Fibroblast of peridontal ligament (primary cell): ENCODE measurements around the gene DKK3.
"Not testable (repeated sequence)": the region's sequence is repeated elsewhere in the genome, so short reads cannot be mapped to it uniquely, and the experiment has no call there.

Experiments used
- DNase-seq: peaks from one replicate; pipeline ENCODE4 v3.0.0-alpha.2; 2010; ENCODE audit errors: extremely low read depth

The DKK3 gene

DNA sequence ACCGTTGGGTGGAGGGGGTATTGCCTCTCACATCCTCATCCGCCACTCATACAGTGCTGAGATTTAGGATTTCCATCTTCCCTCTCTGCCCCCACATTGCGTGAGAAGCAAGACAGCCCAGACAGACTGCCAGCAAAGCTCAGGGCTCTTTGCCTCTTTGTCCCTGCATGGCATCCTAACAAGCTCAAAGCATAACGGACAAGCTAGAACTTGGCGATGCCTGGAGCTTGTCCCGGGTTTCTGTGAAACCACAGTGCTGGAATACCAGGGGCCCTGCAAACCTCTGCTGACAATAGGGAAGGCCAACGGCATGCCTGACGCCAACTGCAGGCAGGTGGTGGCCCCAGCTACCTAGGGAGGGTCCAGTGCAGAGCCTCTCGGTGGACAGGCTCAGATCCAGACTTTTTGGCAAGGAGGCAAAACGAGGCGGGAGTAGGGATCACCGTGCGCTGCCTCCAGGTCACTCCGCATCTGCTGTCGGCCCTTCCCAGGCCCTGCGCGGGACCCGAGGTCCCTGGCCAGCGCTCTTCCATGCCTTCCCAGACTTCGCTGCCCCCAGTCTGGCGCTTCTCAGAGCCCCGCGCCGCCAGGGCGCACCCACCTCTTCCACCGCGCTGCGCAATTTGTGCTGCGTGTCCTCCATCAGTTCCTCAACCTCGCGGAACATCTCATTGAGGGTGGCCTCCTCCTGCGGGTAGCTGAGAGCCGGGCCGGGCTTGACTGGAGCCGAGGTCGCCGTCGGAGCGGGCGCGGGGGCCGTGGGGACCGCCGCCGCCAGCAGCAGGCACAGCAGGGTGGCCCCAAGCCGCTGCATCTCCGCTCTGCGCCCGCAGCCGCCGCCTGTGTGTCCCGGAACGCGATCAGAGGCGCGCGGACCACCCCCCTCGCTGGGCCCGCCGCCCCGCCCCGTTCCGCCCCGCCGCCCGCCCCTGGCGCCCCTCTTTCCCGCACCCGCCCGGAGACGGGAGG is at the start of gene DKK3:
Gene DKK3, minus strand, starts transcription at position 858 of the 969 bp plus-strand sequence. Its CDS starts 44 bp downstream, at position 814.
- peak; percentile 40 for DNase-seq

DNA sequence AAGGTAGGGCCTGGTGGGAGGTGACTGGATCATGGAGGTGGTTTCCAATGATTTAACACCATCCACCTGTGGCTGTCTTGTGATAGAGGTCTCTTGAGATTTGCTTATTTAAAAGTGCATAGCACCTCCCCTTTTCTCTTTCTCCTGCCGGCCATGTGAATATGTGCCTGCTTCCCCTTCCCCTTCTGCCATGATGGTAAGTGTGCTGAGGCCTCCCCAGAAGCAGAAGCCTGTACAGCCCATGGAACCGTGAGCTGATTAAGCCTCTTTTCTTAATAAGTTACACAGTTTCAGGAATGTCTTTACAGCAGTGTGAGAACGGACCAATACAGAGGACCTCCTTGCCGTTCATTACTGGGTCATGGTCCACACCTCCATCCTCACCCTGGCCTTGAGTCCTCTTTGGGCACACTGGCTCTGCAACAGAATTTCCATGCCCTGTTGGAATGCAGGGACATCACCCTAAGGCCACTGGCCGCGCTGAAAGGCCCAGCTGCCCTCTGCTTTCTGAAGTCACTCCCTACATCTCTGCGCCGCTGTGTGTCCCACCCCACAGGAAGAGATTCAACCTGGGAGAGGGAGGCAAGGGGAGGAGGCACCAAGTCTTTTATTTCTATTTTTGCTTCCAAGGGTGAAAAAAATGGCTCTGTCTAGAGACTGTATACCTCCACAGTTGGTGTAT is 49.0 kb upstream of the DKK3 start:
- no peak for DNase-seq

- no peak for DNase-seq
Observed at GRCh38 chr11:12056119-12056518, 47.7 kb upstream of the DKK3 start.

GRCh38 chr11:12053606-12054361 is 45.4 kb upstream of the DKK3 start:
- peak; percentile 95 for DNase-seq

GRCh38 chr11:12052676-12053605 is 44.5 kb upstream of the DKK3 start:
- DNase-seq: no peak

DNA sequence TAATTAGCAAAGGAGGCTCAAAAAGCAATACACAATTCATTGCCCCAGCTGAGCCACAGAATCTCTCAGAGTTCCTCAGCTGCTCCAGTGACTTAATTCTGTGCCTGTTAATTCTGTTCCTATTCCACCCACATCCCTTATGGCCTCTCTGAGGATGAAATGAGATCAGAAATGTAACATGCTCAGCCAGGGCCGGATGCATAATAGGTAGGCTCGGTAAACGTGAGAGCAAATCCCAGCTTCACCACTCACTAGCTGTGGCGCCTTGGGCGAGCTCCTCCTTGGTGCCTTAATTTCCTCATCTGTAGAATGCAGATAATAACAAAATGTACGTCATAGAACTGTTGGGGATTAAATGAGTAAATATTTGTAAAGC is 42.8 kb upstream of the DKK3 start:
- DNase-seq: no peak

DNA sequence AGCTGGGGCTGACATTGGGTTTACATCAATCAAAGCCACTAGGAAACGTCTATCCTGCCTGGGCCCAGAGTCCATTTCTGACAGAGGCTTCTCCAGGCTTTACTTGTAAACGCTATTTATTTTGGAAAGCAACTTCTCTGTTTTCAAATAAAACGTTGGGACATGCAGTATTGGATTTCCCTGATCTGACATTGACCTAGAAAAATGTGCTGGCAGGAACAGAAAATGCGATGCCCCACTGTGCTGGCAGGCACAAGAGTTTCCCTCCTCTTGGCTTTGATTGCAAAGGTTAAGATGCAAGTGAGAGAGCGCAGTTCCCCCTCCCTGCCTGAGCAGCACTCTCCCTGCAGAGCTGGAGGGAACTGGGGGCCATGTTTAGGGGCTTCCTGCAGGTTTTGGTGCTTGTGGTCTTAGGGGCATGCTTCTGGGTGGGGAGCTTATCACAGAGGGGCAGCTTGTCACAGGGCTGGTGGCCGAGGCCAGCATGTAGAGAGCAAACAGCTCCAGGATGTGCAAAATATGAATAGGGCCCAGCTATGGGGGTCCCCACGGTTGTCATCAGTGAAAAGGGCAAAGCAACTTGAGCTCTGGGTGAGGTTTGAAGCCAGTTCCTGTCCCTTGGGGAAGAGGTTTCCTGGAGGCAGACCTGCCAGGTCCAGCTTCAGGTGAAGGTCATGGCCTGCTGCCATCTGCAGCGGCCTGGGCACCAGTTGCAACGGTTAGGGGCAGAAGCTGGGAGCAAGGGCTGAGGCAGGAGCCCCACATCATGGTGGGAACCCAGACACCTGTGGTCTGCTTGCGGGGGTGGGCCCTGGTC is 42.3 kb upstream of the DKK3 start:
- peak; percentile 58 for DNase-seq

DNA sequence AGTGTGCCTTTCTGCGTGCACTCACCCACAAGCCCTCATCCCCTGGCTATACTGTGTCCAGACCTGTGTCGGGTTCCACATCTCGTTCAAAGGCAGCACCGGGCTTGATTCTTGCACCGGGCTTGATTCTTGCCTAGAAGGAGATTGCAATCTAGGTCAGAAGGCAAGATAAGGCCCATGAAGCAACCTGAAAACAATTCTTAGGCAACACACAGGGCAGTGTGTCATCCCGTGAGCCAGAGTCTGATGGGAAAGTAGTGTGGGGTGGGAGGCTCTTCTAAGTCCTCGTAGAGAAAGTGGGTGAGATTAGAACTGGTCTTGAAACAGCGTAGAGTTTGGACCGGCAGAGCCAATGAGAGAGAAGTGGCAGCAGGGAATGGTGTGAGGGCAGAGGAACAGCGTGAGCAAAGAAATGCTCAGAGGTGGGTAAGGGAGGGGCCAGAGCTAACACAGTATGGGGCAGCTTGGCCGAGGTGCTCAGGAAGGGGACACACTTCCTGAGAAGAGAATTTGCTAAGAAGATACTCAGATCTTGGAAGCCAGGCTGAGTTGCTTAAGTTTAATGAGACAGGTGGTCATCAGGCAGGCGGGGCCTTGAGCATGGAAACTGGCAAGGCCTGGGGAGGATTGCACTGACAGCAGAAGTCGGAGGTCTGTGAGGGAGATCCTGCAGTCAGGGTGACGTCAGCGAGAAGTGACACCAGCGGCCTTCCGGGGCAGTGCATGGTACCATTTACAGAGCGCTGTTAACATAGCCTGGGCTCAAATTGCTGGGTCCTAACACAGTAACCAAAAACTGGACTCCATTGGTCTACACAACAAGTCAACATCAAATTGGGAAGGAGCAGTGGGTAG is 40.7 kb upstream of the DKK3 start:
- no peak for DNase-seq

DNA sequence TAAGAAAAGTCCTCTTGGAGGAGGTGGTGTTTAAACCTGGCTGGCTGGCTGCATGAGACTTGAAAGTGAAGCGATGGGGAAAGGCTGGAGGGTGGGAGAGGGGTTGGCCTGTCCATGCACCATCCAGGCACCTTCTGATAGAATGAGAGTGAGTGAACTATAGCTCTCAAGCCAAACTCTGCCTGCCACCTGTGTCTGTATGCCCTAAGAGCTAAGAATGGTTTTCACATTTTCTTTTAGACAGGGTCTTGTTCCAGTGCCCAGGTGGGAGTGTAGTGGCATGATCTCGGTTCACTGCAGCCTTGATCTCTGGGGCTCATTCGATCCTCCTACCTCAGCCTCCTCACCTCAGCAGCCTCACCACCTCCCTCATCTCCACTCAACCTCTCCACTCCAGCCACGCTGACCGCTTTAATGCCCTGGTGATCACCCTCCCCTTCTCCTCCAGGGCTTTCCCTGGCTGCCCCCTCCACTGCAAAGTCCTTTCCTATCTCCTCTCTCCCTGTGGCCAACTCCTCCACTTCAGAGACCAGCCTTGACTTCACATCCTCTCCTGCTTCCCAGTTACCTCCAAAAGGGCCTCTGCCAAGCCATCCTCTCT is 38.3 kb upstream of the DKK3 start:
- DNase-seq: no peak

- DNase-seq: no peak
Observed at GRCh38 chr11:12045914-12046635, 37.6 kb upstream of the DKK3 start.

- no peak for DNase-seq
Observed at GRCh38 chr11:12044799-12045198, 36.4 kb upstream of the DKK3 start.

DNA sequence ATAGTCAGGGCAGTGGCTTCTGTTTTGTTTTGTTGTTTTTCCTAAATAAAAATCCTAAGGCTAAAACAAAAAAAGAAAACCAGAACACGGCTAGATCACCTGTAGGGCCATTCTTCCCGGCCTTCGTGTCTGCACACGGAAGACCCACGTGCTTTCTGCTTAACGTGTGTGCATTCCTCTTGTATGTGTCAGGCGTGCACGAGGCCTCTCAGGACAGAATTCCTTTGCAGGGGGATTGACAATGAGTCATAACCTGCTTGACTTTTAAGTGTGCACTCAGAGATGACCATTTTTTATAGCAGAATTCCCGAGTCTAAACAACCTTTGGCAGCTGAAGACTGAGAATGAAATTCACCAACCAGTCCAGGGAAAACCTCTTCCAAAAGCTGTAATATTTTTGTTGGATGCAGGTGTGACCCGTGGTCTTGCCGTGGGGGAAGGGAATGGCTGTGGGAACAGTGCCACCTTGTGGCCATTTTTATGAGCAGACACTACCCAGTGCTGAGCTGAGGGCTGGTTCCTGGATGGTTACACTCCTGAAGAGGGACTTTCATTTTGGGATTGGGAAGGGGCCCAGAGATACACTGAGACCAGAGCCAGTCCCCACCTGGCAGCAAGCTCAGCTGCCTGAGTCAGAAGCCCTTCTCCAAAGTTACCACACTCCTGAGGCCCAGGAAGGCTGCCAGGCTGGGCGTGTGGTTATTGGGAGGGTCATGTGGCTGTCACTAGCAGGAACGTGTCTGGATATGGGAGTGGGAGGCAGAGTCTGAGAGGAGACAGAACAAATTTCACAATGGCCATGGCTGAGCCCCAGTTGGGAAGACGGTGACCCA is 35.7 kb upstream of the DKK3 start:
- DNase-seq: peak; percentile 89

GRCh38 chr11:12043221-12043620 is 34.8 kb upstream of the DKK3 start:
- DNase-seq: no peak

- peak; percentile 84 for DNase-seq
Observed at GRCh38 chr11:12042215-12042676, 33.8 kb upstream of the DKK3 start.

- DNase-seq: not testable (repeated sequence)
Observed at GRCh38 chr11:12040719-12041118, 32.3 kb upstream of the DKK3 start.

- DNase-seq: no peak
Observed at GRCh38 chr11:12032968-12033367, 24.5 kb upstream of the DKK3 start.
